Upper lobe of left lung (tissue), 6 donors: ENCODE results near the gene TMEM258. TPM values are rescaled to one million over a fixed set of nuclear protein-coding genes. Genes with fewer than 3 reads are reported as not detected.
A peak's percentile ranks its signal among the peaks of the same experiment; 100 is the strongest.

Experiments
- ATAC-seq, 2 donors: fragments of 200-7000 bp; cut with Tn5 transposase; one replicate each; pipeline ENCODE4 v1.9.1; 2022; ENCODE audit warnings: mild to moderate bottlenecking in 2 of 2, moderate library complexity in 2 of 2; ENCODE audit not compliant: low FRiP score in 2 of 2
- DNase-seq, 2 donors: peaks; one replicate each; pipeline ENCODE4 v3.0.0-alpha.2; 2019 to 2020
- H3K27ac ChIP-seq, 4 donors: fragments of 200-600 bp; sonication (generic); one replicate each; pipeline ENCODE4 v1.5.1; 2016 to 2019
- H3K27me3 ChIP-seq, 4 donors: fragments of 200-600 bp; sonication (generic); one replicate each; pipeline ENCODE4 v1.5.1; 2017 to 2019
- H3K36me3 ChIP-seq, 4 donors: fragments of 200-600 bp; sonication (generic); one replicate each; pipeline ENCODE4 v1.5.1; 2016 to 2019
- H3K4me1 ChIP-seq, 4 donors: fragments of 200-600 bp; sonication (generic); one replicate each; pipeline ENCODE4 v1.5.1; 2018 to 2019
- H3K4me3 ChIP-seq, 4 donors: fragments of 200-600 bp; sonication (generic); one replicate each; pipeline ENCODE4 v1.5.1; 2017 to 2019; ENCODE audit warnings: mild to moderate bottlenecking in 2 of 4, moderate library complexity in 1 of 4
- H3K9me3 ChIP-seq, 4 donors: fragments of 200-600 bp; sonication (generic); one replicate each; pipeline ENCODE4 v1.5.1; 2018 to 2019
- CTCF ChIP-seq, 6 experiments: fragments of 450-650 bp in 4 of 6; fragments of 200-600 bp in 2 of 6; sonication (generic) in 2 of 6; IDR thresholded peaks; one replicate each; pipeline ENCODE4 v1.5.1; 2016 to 2019; ENCODE audit warnings: antibody characterized with exemption in 6 of 6
- EP300 ChIP-seq, 4 donors: sonication (generic); formaldehyde crosslinking; IDR thresholded peaks; one replicate each; pipeline ENCODE4 v1.5.1; 2017; ENCODE audit warnings: antibody characterized with exemption in 4 of 4, control low read depth in 2 of 4
- POLR2A ChIP-seq, 4 donors: fragments of 450-650 bp; IDR thresholded peaks; one replicate each; pipeline ENCODE4 v1.5.1; 2016 to 2017; ENCODE audit warnings: antibody characterized with exemption in 4 of 4, mild to moderate bottlenecking in 2 of 4
- POLR2AphosphoS5 ChIP-seq, 2 donors: sonication (generic); formaldehyde crosslinking; IDR thresholded peaks; one replicate each; pipeline ENCODE4 v1.5.1; 2017; ENCODE audit warnings: antibody characterized with exemption in 2 of 2
- WGBS, 2 donors: methylation state at CpG; one replicate each; pipeline ENCODE4 v1.1.5; 2017 to 2018; 5-methylcytosine and 5-hydroxymethylcytosine counted together
- total RNA-seq, 6 donors: library from RNA; depleted of rRNA in 4 of 6; stranded (reverse); fragments of >200 nt in 4 of 6; gene quantifications; one replicate each; pipeline versions ENCODE4 v1.1.0 to v1.2.1, GENCODE V29; 2016 to 2021
- donor health status: DM: no; HTN: no; CAD: no; lungs with moderate emphysema.
- donor health status: DM: no; HTN: yes; CAD: no; lungs with severe emphysema.

Gene TMEM258
- total RNA-seq, 6 donors from 2014 or later, result 8.4 to 106 (median 34.9) TPM

DNA sequence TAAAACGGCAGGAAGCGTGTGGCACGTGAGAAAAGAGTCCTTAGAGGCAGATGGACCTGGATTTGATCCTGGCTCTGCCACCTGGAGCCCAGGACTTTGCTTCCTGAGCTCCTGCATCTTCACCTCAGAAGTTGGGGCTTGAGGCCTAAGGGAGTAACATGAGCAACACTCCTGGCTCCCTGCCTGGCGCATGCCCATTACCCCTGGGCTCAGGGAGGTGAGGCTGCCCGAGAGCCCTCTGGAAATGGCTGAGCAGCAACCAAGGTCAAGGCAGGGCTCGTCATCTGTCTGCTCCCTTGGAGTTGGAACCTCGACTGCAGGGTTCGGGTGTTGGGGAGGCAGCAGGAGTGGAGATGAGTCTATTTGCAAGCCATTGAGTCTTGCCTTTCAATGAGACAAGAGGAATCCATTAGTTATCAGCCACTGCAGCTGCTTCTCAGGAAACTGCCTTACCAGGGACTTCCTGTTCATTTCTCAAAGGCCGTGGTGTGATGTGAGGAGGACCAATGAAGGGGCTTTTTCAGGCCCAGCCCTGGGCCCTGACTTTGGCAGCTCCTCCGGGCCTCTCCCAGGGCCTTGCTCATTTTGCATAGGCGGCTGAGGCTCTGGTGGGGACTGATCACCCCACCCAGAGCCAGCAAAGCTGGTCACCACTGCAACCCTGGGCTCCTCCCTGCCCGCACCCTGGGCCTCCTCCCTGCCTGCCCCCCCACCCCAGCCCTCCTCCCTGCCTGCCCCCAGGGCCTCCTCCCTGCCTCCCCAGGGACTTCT lies 42.1 kb upstream of the TMEM258 start:
- peaks cover 24 to 40% (median 36%) of the 10 kb centered on the region in 4 donors for H3K4me1 ChIP-seq
- WGBS, 2 donors, result 30 to 45% methylated on average over 4 to 11 of the region's 12 CpGs
- ATAC-seq, result peak; percentile 64 to 82

DNA sequence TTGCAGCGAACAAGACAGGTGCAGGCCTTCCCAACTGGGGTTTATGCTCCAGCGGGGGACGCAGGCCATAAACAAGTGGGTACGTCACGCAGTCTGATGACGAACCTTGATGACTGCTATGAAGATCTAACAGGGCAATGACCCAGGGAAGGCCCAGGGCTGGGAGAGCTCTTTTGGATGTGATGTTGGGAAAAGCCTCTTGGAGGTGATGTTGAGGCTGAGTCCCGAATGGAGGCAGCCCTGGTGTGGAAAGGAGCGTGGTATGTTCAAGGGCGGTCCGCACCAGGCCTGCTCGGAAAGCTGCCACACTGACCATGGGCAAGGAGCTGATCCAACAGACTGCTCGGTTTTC lies 41.5 kb upstream of the TMEM258 start:
- H3K4me3 ChIP-seq, result no peak overlapping the region
- peaks cover 0 to 4% (median 2%) of the 10 kb centered on the region in 4 donors for H3K36me3 ChIP-seq
- 94 to 96% methylated on average over 8 to 12 of the region's 12 CpGs for WGBS, 2 donors
- H3K27me3 ChIP-seq, result no peaks in the 10 kb centered on the region
- H3K9me3 ChIP-seq, result no peaks in the 10 kb centered on the region
- H3K27ac ChIP-seq, result peak overlapping the region; percentile 68 to 81 (median 70)
- DNase-seq, result no peak
- TF ChIP-seq POLR2AphosphoS5 (IDR thresholded peaks at IDR 0.05) (no peak), EP300 (IDR thresholded peaks at IDR 0.05) (no peak), CTCF (IDR thresholded peaks at IDR 0.05) (no peak), POLR2A (IDR thresholded peaks at IDR 0.05) (no peak)
- peaks cover 28 to 45% (median 42%) of the 10 kb centered on the region in 4 donors for H3K4me1 ChIP-seq
- no peak for ATAC-seq

More for the DNA sequence above, 42.1 kb upstream of the TMEM258 start:
- TF ChIP-seq EP300 (IDR thresholded peaks at IDR 0.05) (peak in 1 of 4 donors; percentile 26), POLR2A (IDR thresholded peaks at IDR 0.05) (no peak)
- peak; percentile 36 to 56 for DNase-seq
- no peaks in the 10 kb centered on the region for H3K27me3 ChIP-seq
- peak overlapping the region; percentile 68 to 81 (median 70) for H3K27ac ChIP-seq
- H3K36me3 ChIP-seq, result peaks cover 0 to 6% (median 2%) of the 10 kb centered on the region in 4 donors
- no peaks in the 10 kb centered on the region for H3K9me3 ChIP-seq
- no peak overlapping the region for H3K4me3 ChIP-seq

DNA sequence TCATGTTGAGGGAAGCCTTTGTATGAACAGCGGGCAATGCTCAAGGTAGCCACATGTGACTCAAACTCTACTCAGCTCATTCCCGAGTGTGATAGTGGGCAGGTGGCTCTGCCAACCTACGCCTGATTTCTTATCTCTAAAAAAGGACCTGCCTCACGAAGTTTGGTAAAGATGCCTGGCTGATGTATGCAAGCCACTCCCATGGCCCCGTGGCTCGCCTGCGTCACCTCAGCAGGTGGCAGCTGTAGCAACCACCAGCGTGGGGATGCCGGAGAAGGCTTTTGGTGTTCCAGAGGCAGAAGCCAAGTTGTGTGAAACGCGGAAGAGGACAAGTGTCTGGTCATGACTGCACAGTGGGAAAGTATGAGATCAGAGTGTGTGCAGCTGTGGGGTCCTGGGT lies 41.1 kb upstream of the TMEM258 start:
- TF ChIP-seq EP300 (IDR thresholded peaks at IDR 0.05), result no peak
- TF ChIP-seq POLR2A (IDR thresholded peaks at IDR 0.05), result no peak
- TF ChIP-seq CTCF (IDR thresholded peaks at IDR 0.05), result no peak
- TF ChIP-seq POLR2AphosphoS5 (IDR thresholded peaks at IDR 0.05), result no peak
- ATAC-seq (no peak), DNase-seq (peak in 1 of 2 donors; percentile 38)
- 90% methylated on average over 11 of the region's 11 CpGs for WGBS, 2 donors
- Histone ChIP-seq H3K4me3 (no peak overlapping the region), H3K27ac (no peak overlapping the region), H3K36me3 (peaks cover 0 to under 1% (median 0%) of the 10 kb centered on the region in 4 donors), H3K4me1 (peaks cover 32 to 48% (median 46%) of the 10 kb centered on the region in 4 donors), H3K9me3 (no peaks in the 10 kb centered on the region), H3K27me3 (peaks cover 0 to 2% (median 0%) of the 10 kb centered on the region in 4 donors)

DNA sequence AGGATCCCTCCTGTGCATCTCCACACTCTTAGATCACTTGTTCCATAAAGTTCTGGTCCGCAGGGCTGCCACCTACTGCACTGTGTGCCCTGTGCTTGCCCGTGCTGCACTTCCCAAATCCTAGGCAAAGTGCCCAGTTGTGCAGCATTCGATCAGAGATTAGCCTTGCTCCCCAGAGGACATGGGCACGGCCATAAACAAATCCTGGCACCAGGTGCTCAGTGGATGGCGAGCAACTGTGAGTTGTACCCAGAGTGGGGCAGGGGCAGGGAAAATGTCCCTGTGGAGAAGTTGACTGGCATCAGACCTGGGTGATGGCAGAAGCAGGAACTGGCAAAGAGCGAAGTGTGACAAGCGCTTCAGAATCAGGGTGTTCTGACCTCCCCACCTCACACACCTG lies 40.4 kb upstream of the TMEM258 start:
- Histone ChIP-seq H3K4me3 (no peak overlapping the region), H3K4me1 (peaks cover 35 to 55% (median 49%) of the 10 kb centered on the region in 4 donors), H3K27me3 (peaks cover 0 to 2% (median 0%) of the 10 kb centered on the region in 4 donors), H3K9me3 (no peaks in the 10 kb centered on the region), H3K36me3 (no peaks in the 10 kb centered on the region), H3K27ac (no peak overlapping the region)
- TF ChIP-seq CTCF (IDR thresholded peaks at IDR 0.05) (no peak), EP300 (IDR thresholded peaks at IDR 0.05) (no peak), POLR2AphosphoS5 (IDR thresholded peaks at IDR 0.05) (no peak), POLR2A (IDR thresholded peaks at IDR 0.05) (no peak)
- no peak for ATAC-seq
- no peak for DNase-seq
- WGBS, 2 donors, result 67 to 82% methylated on average over 7 of the region's 7 CpGs

GRCh38 chr11:61832207-61832606 lies 39.8 kb upstream of the TMEM258 start:
- Histone ChIP-seq H3K4me3 (no peak overlapping the region), H3K27ac (peak overlapping the region in 1 of 4 donors; percentile 71), H3K9me3 (no peaks in the 10 kb centered on the region), H3K27me3 (peaks cover 0 to 2% (median 0%) of the 10 kb centered on the region in 4 donors), H3K36me3 (no peaks in the 10 kb centered on the region), H3K4me1 (peaks cover 35 to 60% (median 54%) of the 10 kb centered on the region in 4 donors)
- TF ChIP-seq CTCF (IDR thresholded peaks at IDR 0.05) (no peak), POLR2A (IDR thresholded peaks at IDR 0.05) (no peak), POLR2AphosphoS5 (IDR thresholded peaks at IDR 0.05) (no peak), EP300 (IDR thresholded peaks at IDR 0.05) (no peak)
- WGBS, 2 donors, result 90 to 94% methylated on average over 3 to 4 of the region's 4 CpGs
- DNase-seq (no peak), ATAC-seq (no peak)
